HG03135 (cell line): ENCODE results near the gene BHMT.
"Not testable (repeated sequence)": the region's sequence is repeated elsewhere in the genome, so short reads cannot be mapped to it uniquely, and the experiment has no call there.

Experiments
- ATAC-seq: cut with Tn5 transposase; IDR thresholded peaks from one replicate; pipeline ENCODE4 v1.9.1; 2021; ENCODE audit warnings: mild to moderate bottlenecking, moderate library complexity; ENCODE audit not compliant: unreplicated experiment

Gene BHMT

GRCh38 chr5:79171635-79172245 is 60.1 kb downstream of the BHMT start:
- no peak for ATAC-seq

- no peak for ATAC-seq
These were observed 60.7 kb downstream of the BHMT start for GRCh38 chr5:79172269-79172668.

- no peak for ATAC-seq
These were observed 62.0 kb downstream of the BHMT start for GRCh38 chr5:79173626-79174025.

GRCh38 chr5:79180449-79180848 is 68.8 kb downstream of the BHMT start:
- not testable (repeated sequence) for ATAC-seq

GRCh38 chr5:79181419-79182022 is 69.9 kb downstream of the BHMT start:
- no peak for ATAC-seq
